ENCODE measurements around the gene MEIS1.

The MEIS1 gene

GRCh38 chr2:66595556-66595955 lies 160.6 kb downstream of the MEIS1 start:
- H4K8ac ChIP-seq (ENCODE audit: low read length): no peak overlapping the region
- no peak overlapping the region for H2BK15ac ChIP-seq (ENCODE audit: low read depth, poor library complexity, severe bottlenecking)
- no peak overlapping the region for H3K14ac ChIP-seq (ENCODE audit: low read length in 2 of 2)
- peaks cover 10% of the 10 kb centered on the region for H3K9me3 ChIP-seq (ENCODE audit: control insufficient read depth, low read length)
- H3K4me2 ChIP-seq (ENCODE audit: low read length, poor library complexity, severe bottlenecking): no peak overlapping the region
- H2AK5ac ChIP-seq (ENCODE audit: low read length, severe bottlenecking): no peak overlapping the region
- H2BK5ac ChIP-seq (ENCODE audit: low read depth, low read length, poor library complexity, severe bottlenecking): no peak overlapping the region
- no peak overlapping the region for H3K27ac ChIP-seq (ENCODE audit: low read length, poor library complexity, severe bottlenecking)
- H2AFZ ChIP-seq (ENCODE audit: low read depth, low read length): no peak overlapping the region
- H3K18ac ChIP-seq (ENCODE audit: low read depth in 1 of 2, low read length in 2 of 2): no peak overlapping the region
- no peak overlapping the region for H3K4me3 ChIP-seq (ENCODE audit: insufficient read depth in 1 of 2, low read depth in 1 of 2, low read length in 2 of 2)
- no peak overlapping the region for H2BK120ac ChIP-seq (ENCODE audit: low read depth, low read length)
- H3K4me1 ChIP-seq (ENCODE audit: control insufficient read depth, insufficient read depth, low read depth, low read length): no peaks in the 10 kb centered on the region
- H2BK12ac ChIP-seq (ENCODE audit: low read length in 2 of 2): no peak overlapping the region
- 92% methylated on average over 1 of the region's 2 CpGs for WGBS
- H4K91ac ChIP-seq (ENCODE audit: low read length): no peak overlapping the region
- no peaks in the 10 kb centered on the region for H3K79me1 ChIP-seq (replicated peaks; ENCODE audit: low read length, poor library complexity, severe bottlenecking)
- no peak overlapping the region for H3K9ac ChIP-seq (ENCODE audit: low read length)
- no peak overlapping the region for H3K23ac ChIP-seq (ENCODE audit: low read length in 2 of 2)
- DNase-seq: no peak
- no peaks in the 10 kb centered on the region for H3K36me3 ChIP-seq (ENCODE audit: control insufficient read depth in 1 of 2, insufficient read depth in 2 of 2, low read depth in 1 of 2, low read length in 2 of 2)
- no peaks in the 10 kb centered on the region for H3K27me3 ChIP-seq (ENCODE audit: control insufficient read depth in 1 of 2, insufficient read depth in 1 of 2, low read length in 2 of 2)
- no peak overlapping the region for H3K4ac ChIP-seq (ENCODE audit: low read depth in 1 of 2, low read length in 2 of 2)

- H3K79me1 ChIP-seq (replicated peaks; ENCODE audit: low read length, poor library complexity, severe bottlenecking): no peaks in the 10 kb centered on the region
- no peak overlapping the region for H3K14ac ChIP-seq (ENCODE audit: low read length in 2 of 2)
- WGBS: 88% methylated on average over 2 of the region's 2 CpGs
These were observed 161.3 kb downstream of the MEIS1 start for GRCh38 chr2:66596256-66596655.

GRCh38 chr2:66601624-66602023 lies 166.7 kb downstream of the MEIS1 start:
- Histone ChIP-seq H2AK5ac (ENCODE audit: low read length, severe bottlenecking) (no peak overlapping the region), H3K4me1 (ENCODE audit: control insufficient read depth, insufficient read depth, low read depth, low read length) (no peaks in the 10 kb centered on the region), H3K23ac (ENCODE audit: low read length in 2 of 2) (no peak overlapping the region), H3K4me3 (ENCODE audit: insufficient read depth in 1 of 2, low read depth in 1 of 2, low read length in 2 of 2) (no peak overlapping the region), H3K79me1 (replicated peaks; ENCODE audit: low read length, poor library complexity, severe bottlenecking) (no peaks in the 10 kb centered on the region), H3K14ac (ENCODE audit: low read length in 2 of 2) (no peak overlapping the region), H3K4ac (ENCODE audit: low read depth in 1 of 2, low read length in 2 of 2) (no peak overlapping the region), H3K9ac (ENCODE audit: low read length) (no peak overlapping the region), H2AFZ (ENCODE audit: low read depth, low read length) (no peak overlapping the region), H3K27ac (ENCODE audit: low read length, poor library complexity, severe bottlenecking) (no peak overlapping the region), H2BK120ac (ENCODE audit: low read depth, low read length) (no peak overlapping the region), H3K27me3 (ENCODE audit: control insufficient read depth in 1 of 2, insufficient read depth in 1 of 2, low read length in 2 of 2) (no peaks in the 10 kb centered on the region), H3K4me2 (ENCODE audit: low read length, poor library complexity, severe bottlenecking) (no peak overlapping the region), H4K8ac (ENCODE audit: low read length) (no peak overlapping the region), H2BK5ac (ENCODE audit: low read depth, low read length, poor library complexity, severe bottlenecking) (no peak overlapping the region), H4K91ac (ENCODE audit: low read length) (no peak overlapping the region), H2BK15ac (ENCODE audit: low read depth, poor library complexity, severe bottlenecking) (no peak overlapping the region), H3K18ac (ENCODE audit: low read depth in 1 of 2, low read length in 2 of 2) (no peak overlapping the region), H3K9me3 (ENCODE audit: control insufficient read depth, low read length) (peaks cover 10% of the 10 kb centered on the region), H3K36me3 (ENCODE audit: control insufficient read depth in 1 of 2, insufficient read depth in 2 of 2, low read depth in 1 of 2, low read length in 2 of 2) (no peaks in the 10 kb centered on the region), H2BK12ac (ENCODE audit: low read length in 2 of 2) (no peak overlapping the region)
- 100% methylated on average over 2 of the region's 4 CpGs for WGBS
- peak; percentile 29 for DNase-seq

More at GRCh38 chr2:66596256-66596655, 161.3 kb downstream of the MEIS1 start:
- H3K4me2 ChIP-seq (ENCODE audit: low read length, poor library complexity, severe bottlenecking): no peak overlapping the region
- no peaks in the 10 kb centered on the region for H3K4me1 ChIP-seq (ENCODE audit: control insufficient read depth, insufficient read depth, low read depth, low read length)
- H3K18ac ChIP-seq (ENCODE audit: low read depth in 1 of 2, low read length in 2 of 2): no peak overlapping the region
- peaks cover 10% of the 10 kb centered on the region for H3K9me3 ChIP-seq (ENCODE audit: control insufficient read depth, low read length)
- H3K23ac ChIP-seq (ENCODE audit: low read length in 2 of 2): no peak overlapping the region
- H3K4me3 ChIP-seq (ENCODE audit: insufficient read depth in 1 of 2, low read depth in 1 of 2, low read length in 2 of 2): no peak overlapping the region
- H3K27ac ChIP-seq (ENCODE audit: low read length, poor library complexity, severe bottlenecking): no peak overlapping the region
- no peak overlapping the region for H2AFZ ChIP-seq (ENCODE audit: low read depth, low read length)
- DNase-seq: peak; percentile 66
- H3K36me3 ChIP-seq (ENCODE audit: control insufficient read depth in 1 of 2, insufficient read depth in 2 of 2, low read depth in 1 of 2, low read length in 2 of 2): no peaks in the 10 kb centered on the region
- no peak overlapping the region for H2BK15ac ChIP-seq (ENCODE audit: low read depth, poor library complexity, severe bottlenecking)
- H2AK5ac ChIP-seq (ENCODE audit: low read length, severe bottlenecking): no peak overlapping the region
- H3K9ac ChIP-seq (ENCODE audit: low read length): no peak overlapping the region
- no peak overlapping the region for H2BK120ac ChIP-seq (ENCODE audit: low read depth, low read length)
- H3K4ac ChIP-seq (ENCODE audit: low read depth in 1 of 2, low read length in 2 of 2): no peak overlapping the region
- H2BK12ac ChIP-seq (ENCODE audit: low read length in 2 of 2): no peak overlapping the region
- H2BK5ac ChIP-seq (ENCODE audit: low read depth, low read length, poor library complexity, severe bottlenecking): no peak overlapping the region
- no peak overlapping the region for H4K91ac ChIP-seq (ENCODE audit: low read length)
- H3K27me3 ChIP-seq (ENCODE audit: control insufficient read depth in 1 of 2, insufficient read depth in 1 of 2, low read length in 2 of 2): no peaks in the 10 kb centered on the region
- H4K8ac ChIP-seq (ENCODE audit: low read length): no peak overlapping the region

- H2BK12ac ChIP-seq (ENCODE audit: low read length in 2 of 2): no peak overlapping the region
- peaks cover 10% of the 10 kb centered on the region for H3K9me3 ChIP-seq (ENCODE audit: control insufficient read depth, low read length)
- H2BK5ac ChIP-seq (ENCODE audit: low read depth, low read length, poor library complexity, severe bottlenecking): no peak overlapping the region
- no peak overlapping the region for H3K14ac ChIP-seq (ENCODE audit: low read length in 2 of 2)
- H3K79me1 ChIP-seq (replicated peaks; ENCODE audit: low read length, poor library complexity, severe bottlenecking): no peaks in the 10 kb centered on the region
- no peak overlapping the region for H2BK120ac ChIP-seq (ENCODE audit: low read depth, low read length)
- no peak overlapping the region for H3K4me2 ChIP-seq (ENCODE audit: low read length, poor library complexity, severe bottlenecking)
- H3K36me3 ChIP-seq (ENCODE audit: control insufficient read depth in 1 of 2, insufficient read depth in 2 of 2, low read depth in 1 of 2, low read length in 2 of 2): no peaks in the 10 kb centered on the region
- H4K8ac ChIP-seq (ENCODE audit: low read length): no peak overlapping the region
- H3K4me3 ChIP-seq (ENCODE audit: insufficient read depth in 1 of 2, low read depth in 1 of 2, low read length in 2 of 2): no peak overlapping the region
- no peaks in the 10 kb centered on the region for H3K27me3 ChIP-seq (ENCODE audit: control insufficient read depth in 1 of 2, insufficient read depth in 1 of 2, low read length in 2 of 2)
- no peak overlapping the region for H2AFZ ChIP-seq (ENCODE audit: low read depth, low read length)
- no peak overlapping the region for H3K4ac ChIP-seq (ENCODE audit: low read depth in 1 of 2, low read length in 2 of 2)
- H3K27ac ChIP-seq (ENCODE audit: low read length, poor library complexity, severe bottlenecking): no peak overlapping the region
- no peak overlapping the region for H3K9ac ChIP-seq (ENCODE audit: low read length)
- H2AK5ac ChIP-seq (ENCODE audit: low read length, severe bottlenecking): no peak overlapping the region
- no peak overlapping the region for H2BK15ac ChIP-seq (ENCODE audit: low read depth, poor library complexity, severe bottlenecking)
- H3K4me1 ChIP-seq (ENCODE audit: control insufficient read depth, insufficient read depth, low read depth, low read length): no peaks in the 10 kb centered on the region
- no peak overlapping the region for H3K18ac ChIP-seq (ENCODE audit: low read depth in 1 of 2, low read length in 2 of 2)
- DNase-seq: no peak
- H3K23ac ChIP-seq (ENCODE audit: low read length in 2 of 2): no peak overlapping the region
- H4K91ac ChIP-seq (ENCODE audit: low read length): no peak overlapping the region
These were observed 167.4 kb downstream of the MEIS1 start for GRCh38 chr2:66602341-66602740.
